SH-SY5Y (cell line): ENCODE data around the gene GLYATL2.

Source experiments
- GATA2 ChIP-seq: IDR thresholded peaks from 2 replicates; pipeline ENCODE4 v1.6.1; 2011; ENCODE audit warnings: mild to moderate bottlenecking, low read depth, low read length
- GATA3 ChIP-seq: IDR thresholded peaks from 2 replicates; pipeline ENCODE4 v1.6.1; 2011; ENCODE audit warnings: low read depth, mild to moderate bottlenecking, low read length, moderate library complexity

- TF ChIP-seq GATA3 (no peak), GATA2 (no peak)
Observed at GRCh38 chr11:58893899-58894298, 49.4 kb upstream of the GLYATL2 start.
